Lung microvascular endothelial cell (primary cell): Measurements from ENCODE around the gene ATRIP. TPM values are rescaled to one million over a fixed set of nuclear protein-coding genes. Genes with fewer than 3 reads are reported as not detected.
"Not testable (repeated sequence)": the region's sequence is repeated elsewhere in the genome, so short reads cannot be mapped to it uniquely, and the experiment has no call there.

ENCODE experiments used
- DNase-seq, 2 donors: peaks; one replicate each; pipeline versions ENCODE4 v3.0.0 to v3.0.0-alpha.2; 2010; ENCODE audit warnings: low read depth in 2 of 2
- total RNA-seq: library from RNA; depleted of rRNA; stranded (reverse); fragments of >200 nt; gene quantifications from 2 replicates; pipeline ENCODE4 v1.2.1, GENCODE V29; 2014

The ATRIP gene
- total RNA-seq, 1 donor from 2014 or later = 4.6 TPM

DNA sequence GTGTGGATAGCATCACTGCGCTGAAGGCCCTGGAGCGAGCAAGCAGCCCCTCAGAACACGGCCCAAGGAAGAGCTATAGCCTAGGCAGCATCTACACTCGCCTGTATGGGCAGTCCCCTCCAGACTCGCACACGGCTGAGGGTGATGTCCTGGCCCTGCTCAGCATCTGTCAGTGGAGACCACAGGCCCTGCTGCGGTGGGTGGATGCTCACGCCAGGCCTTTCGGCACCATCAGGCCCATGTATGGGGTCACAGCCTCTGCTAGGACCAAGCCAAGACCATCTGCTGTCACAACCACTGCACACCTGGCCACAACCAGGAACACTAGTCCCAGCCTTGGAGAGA lies 20.5 kb downstream of the ATRIP start:
- no peak for DNase-seq

DNA sequence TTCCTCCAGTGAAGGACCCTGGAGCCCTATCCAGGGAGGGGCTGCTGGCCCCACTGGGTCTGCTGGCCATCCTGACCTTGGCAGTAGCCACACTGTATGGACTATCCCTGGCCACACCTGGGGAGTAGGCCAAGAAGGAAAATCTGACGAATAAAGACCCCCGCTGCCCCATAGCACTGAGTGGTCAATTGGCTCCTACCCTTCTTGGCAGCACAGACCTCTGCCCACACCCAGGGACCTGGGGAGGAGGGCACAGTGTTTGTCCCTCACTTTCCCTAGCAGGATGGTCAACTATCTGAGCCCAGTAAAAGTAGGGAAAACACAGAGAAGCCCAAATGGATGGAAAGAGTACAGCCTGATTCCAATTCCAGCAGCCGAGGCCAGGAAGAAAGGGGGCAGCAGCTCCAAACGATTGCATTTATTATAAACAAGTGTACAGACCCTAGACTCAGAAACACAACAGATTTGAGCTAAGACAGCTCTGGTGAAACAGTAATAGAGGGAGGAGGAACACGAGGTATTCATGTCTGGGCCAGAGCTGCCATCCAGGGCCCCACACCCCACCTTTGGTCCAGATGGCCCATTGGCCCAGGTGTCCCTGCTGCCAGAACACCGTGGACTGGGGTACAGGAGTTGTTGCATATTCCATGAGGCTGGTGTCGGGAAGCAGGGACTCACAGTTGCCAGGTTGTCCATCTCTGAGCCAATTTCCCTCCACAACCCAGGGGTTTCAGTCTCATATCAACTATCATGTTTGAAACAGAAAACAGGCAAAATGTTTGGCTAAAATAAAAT lies 21.1 kb downstream of the ATRIP start:
- DNase-seq = no peak

DNA sequence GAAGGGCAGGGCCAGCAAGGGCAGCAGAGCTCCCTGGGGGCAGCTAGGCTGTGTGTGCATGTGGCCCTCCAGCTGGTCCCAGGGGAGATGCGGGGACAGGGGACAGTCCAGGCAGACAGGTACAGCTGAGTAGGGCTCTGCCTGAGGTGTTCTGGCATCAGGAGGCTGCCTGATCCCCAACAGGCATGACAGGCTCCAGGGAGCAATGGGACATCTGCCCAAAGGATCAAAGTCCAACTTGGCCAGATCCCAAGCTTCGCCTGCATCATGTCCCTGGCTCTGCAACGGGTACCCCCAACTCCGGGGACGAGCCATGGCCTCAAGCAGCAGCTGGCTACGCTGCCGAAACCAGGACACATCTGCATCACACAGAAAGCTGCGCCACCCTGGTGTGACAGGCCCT lies 21.8 kb downstream of the ATRIP start:
- no peak for DNase-seq

DNA sequence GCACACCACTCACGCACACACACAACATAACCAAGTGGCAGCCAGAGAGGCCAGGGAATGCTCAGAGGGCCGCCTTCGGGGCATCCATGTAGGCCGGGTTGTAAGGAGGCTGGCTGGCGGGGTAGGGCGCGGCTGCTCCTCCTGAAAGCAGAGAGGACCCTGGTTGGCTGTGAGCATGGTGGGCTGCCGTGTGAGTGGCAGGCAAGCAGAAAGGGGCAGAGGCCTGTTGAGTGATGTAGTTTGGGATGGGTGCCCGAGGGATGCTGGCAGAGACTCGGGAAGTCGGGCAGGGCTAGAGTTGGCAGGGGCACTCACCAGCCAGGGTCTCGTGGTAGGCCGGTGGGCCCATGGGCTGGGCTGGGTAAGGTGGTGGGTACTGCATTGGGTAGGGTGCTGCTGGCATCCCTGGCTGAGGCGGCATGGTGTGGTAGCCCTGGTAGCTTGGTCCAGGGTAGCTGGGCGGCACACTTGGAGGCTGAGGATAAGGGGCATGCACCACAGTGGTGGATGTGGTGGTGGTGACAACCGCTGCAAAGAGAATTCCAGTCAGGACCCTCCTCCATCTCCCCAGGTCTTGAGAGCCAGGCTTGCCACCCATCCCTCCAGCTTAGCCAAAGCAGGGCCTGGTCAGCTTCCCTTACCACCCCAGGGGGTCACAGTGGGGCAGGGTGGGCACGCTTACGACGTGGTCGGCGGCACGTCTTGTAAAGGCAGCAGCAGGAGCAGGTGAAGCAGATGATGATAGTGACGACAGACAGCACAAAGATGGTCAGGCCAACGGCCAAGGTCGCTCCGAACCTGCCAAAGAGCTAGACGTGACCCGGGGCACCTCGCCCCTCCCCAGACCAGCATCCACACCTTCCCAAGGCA lies 22.7 kb downstream of the ATRIP start:
- DNase-seq = no peak

DNA sequence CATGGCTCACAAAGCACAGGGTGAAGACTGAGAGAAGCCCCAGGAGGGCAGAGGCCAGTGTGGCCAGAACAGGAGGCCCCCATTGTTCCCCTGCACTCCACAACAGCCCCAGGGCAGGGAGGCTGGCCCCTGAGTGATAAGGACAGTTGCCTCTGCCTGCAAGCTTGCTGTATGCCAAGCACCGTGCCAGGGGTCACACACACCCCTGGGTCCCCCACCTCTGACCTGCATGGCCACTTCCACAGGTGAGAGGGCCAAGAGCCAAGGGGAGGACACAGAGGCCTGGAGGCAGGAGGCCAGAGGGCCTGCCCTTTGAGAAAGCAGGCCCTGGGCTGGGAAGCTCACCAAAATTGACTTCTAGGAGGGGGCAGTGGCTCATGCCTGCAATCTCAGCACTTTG lies 23.7 kb downstream of the ATRIP start:
- DNase-seq = no peak

DNA sequence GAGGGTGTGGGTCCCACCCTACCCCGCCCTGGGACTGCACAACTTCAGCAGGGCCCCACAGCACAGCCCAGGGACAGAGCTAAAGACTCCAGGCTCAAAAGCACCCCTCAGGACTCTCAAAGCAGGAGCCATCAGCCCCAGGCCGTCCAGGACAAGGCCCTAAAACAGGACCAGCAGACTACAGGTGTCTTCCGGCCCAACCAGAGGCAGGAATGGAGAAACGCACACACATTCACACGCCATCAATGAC lies 26.1 kb downstream of the ATRIP start:
- DNase-seq = no peak

DNA sequence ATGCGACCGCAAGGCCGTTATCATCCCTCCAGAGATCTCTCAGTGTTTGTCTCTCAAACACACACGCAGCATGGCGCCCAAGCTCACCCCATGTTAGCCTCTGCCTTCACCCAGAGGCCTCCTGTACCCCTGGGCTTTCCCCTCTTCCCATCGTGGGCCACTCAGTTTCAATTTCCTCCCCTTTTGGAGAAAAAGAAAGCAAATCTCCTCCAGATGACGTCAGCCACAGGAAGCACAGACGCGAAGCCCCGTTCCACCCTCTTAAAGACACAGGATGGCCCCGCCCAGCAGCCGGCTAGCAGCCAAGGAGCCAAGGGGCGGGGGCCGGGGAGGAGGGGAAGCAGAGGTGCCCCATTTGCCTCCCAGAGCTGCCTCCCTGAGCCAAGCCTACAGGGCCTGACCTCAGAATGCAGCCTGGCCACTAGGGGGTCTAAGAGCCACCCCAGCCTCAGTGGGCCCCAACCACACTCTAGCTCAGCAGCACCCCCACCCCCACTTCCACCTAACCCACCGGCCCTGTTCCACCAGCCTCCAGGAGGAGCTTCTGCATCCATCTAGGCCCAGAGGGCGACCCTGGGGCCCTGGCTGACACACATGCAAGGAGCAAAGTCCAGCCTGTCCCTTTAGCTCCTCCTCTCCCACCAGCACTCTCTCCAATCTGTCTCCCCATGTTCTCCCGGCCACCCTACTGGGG lies 26.5 kb downstream of the ATRIP start:
- peak; percentile 62 to 94 for DNase-seq

DNA sequence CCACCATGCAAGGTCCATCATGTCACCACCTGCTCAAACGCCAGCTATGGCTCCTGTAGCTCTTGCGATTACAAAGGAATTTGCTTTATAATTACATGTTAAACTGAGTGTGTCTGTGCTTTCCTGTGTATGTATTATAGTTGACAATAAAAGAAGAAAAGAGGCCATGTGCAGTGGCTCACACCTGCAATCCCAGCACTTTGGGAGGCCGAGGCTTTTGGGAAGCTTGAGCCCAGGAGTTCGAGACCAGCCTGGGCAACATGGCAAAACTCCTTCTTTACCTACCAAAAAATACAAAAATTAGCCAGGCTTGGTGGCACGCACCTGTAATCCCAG lies 27.0 kb downstream of the ATRIP start:
- no peak for DNase-seq

DNA sequence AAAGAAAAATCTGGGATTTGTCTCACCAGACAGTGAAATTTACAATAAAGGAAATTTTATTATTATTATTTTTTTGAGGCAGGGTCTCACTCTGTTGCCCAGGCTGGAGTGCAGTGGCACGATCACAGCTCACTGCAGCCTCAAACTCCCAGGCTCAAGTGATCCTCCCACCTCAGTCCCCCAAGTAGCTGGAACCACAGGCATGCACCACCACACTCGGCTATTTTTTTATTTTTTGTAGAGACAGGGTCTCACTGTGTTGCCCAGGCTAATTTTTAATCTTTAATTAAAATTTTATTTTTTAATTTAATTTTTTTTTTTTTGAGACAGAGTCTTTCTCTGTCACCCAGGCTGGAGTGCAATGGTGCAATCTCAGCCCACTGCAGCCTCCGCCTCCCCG lies 27.5 kb downstream of the ATRIP start:
- not testable (repeated sequence) for DNase-seq

DNA sequence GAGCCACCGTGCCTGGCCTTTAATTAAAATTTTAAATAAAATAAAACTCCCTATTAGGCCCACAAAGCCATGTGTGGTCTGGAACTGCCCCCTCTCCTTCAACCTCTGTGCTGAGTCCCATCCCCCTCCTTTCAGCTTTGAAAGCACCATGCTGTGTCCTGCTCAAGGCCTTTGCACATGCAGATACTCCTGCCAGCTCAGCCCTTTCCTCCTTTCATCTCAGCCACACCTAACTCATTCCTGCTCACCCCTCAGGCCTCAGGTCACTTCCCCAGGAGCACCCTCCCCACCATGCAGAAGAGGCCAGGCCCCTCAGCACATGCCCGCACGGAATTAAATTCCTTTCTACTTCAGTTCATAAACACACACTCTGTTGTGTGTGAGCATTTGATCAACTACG lies 28.1 kb downstream of the ATRIP start:
- no peak for DNase-seq

DNA sequence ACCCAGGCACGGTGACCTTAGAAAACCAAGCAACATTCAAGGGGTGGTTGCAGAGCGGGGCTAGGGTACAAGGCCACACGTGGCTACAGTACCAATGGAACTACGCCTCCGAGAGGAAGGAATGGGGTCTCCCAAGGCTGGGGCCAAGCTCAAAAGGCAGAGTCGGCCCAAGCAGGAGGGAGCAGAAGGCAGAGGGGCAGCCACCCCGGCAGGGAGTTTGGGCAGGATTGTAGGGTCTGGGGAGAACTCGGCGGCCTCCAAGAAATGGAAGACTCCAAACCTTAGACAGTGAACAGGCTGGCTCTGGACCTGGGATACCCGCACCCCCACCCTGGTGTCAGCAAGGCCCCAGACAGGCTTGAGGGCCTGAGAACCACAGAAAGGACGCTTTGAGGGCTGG lies 28.7 kb downstream of the ATRIP start:
- DNase-seq = no peak

DNA sequence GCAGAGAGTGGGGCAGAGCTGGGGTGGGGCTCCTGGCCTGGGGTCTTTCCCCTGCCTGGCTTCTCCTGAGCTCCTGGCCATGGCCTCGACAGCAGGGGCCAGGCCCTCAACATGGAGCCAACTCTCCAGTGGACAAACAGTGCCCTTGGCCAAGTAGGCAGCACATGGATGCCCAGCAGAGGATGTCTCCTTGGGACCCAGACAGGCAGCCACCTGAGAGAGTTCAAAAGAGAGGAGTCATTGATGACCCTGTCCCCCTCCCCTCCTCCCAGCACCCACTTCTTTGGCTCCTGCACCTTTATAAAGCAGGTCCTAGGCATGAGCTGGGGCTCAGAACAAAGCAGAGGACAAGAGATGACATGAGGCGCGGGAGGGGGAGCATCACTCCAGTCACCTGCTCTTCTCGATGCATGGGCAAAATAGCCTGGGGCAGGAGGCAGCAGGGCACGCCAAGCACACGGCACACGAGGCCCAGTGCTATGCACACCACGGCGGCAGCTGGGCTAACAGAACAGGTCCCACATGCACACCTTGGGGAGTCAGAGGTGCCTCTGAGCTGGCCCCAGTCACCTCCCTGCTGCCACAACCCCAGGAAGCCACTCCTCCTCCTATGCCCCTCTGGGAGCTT lies 30.0 kb downstream of the ATRIP start:
- DNase-seq = no peak

DNA sequence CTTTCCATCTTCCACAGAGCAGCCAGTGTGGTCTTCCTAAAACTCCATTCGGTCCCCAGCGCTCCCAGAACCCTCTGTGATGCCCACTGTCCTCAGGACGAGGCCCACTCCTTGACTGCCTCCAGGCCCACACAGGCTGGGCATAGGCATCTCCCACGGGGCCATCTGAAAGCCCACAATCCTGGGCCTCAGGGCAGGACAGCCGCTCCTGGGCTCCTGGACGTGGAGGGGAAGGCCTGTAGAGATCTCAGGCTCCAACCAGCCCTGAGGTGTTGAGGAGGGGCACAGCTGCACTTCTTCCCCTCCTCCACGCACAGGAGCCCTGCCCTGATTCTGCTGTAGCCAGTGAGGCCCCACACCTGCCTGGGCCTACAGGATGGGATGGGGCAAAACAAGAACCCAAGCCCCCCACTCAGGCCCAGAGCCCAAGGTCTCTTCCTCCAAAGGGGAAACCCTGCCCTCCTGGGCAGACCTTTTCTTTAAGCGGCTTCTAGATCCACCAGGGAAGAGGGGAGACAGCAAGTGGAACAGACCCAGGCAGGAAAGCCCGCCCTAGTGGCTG lies 31.5 kb downstream of the ATRIP start:
- DNase-seq = no peak

DNA sequence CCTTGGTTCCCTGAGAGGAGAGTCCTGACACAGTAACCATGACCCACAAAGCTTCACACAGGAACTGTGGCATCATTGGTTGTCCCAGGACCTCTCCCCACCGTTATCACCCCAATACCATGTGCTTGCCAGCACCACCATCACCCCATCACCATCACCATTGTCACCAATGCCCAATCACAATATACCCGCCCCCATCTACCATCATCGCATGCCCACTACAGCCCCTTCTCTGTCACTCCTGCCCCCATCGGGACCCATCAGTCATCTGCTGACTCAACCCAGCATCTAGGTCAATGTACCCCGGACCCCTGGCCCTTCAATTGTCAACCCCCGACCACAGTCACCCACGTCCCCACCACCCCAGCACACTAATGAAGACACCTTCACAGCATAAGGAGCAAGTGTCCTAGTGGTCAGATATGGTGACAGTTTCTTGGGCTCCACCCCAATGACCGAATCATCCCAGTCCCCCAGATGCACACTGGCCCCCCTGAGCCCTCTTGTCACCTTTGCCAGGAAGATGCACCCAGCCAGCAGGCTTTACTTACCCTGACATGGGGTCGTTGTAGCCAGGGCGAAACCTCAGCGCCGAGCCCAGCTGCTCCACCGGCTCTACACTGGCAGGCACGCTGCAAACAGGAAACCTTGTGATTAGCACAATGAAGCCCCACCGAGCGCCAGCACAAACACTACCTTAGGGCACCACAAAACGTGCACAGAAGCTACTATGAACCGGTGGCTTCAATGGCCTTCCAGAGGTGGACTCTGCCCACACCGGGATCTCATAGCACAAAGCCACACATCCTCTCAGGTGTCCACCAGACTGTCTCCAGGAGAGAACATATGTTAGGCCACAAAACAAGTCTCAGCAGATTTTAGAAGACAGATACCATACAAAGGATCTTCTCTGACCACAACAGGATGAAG lies 32.4 kb downstream of the ATRIP start:
- DNase-seq = peak in 1 of 2 donors; percentile 57

DNA sequence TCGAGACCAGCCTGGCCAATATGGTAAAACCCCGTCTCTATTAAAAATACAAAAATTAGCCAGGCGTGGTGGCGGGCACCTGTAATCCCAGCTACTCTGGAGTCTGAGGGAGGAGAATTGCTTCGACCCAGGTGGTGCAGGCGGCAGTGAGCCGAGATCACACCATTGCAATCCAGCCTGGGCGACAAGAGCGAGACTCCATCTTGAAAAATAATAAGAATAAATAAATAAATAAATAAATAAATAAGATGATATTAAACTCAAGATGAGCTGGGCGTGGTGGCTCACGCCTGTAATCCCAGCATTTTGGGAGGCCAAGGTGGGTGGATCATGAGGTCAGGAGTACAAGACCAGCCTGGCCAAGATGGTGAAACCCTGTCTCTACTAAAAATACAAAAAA lies 34.4 kb downstream of the ATRIP start:
- DNase-seq = not testable (repeated sequence)

DNA sequence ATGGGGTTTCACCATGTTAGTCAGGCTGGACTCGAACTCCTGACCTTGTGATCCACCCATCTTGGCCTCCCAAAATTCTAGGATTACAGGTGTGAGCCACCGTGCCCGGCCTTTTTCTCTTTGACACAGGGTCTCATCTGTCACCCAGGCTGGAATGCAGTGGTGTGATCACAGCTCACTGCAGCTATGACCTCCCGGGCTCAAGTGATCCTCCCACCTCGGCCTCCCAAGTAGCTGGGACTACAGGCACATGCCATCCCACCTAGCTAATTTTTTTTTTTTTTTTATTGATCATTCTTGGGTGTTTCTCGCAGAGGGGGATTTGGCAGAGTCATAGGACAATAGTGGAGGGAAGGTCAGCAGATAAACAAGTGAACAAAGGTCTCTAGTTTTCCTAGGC lies 36.3 kb downstream of the ATRIP start:
- DNase-seq = not testable (repeated sequence)

DNA sequence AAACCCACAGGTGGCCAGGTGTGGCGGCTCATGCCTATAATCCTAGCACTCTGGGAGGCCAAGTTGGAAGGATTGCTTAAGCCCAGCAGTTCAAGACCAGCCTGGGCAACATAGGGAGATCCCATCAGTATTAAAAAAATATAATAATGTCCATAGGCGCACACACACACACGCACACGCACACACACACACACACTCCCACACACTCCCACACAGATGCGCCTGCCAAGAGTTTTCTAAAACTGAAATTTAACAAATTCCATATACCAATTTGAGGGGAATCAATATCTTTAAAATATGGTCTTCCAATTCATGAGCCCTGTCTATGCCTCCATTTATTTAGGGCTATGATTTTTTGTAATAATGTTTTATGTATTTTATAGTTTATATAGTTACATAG lies 40.4 kb downstream of the ATRIP start:
- no peak for DNase-seq

DNA sequence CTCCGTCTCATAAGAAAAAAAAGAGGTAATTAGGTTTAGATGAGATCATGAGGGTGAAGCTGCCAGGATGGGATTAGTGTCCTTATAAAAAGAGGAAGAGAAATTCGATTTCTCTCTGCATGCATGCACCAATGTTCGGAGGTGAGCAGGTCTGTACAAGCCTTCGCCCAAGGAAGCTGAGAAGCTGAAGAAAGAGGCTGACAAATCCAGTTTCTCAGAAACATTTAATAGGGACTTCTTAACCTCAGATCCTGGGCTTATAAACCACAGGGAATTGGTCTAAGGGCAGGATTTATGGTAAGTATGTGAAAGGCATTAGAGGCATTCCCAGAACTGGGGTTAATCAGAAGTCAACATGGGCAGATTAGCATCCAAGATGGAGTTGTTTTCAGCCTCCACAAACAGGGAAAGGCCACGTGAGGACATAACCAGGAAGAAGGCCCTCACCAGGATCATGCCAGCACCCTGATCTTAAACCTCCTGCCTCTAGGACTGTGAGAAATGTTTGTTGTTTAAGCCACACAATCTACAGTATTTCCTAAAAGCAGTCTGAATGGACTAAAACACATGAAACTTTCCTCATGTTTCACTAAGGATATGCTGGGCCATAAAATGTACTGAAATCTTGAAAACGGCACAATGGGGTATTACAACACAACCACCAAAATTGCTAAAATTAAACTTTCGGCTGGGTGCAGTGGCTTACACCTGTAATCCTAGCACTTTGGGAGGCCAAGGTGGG lies 46.1 kb downstream of the ATRIP start:
- no peak for DNase-seq

DNA sequence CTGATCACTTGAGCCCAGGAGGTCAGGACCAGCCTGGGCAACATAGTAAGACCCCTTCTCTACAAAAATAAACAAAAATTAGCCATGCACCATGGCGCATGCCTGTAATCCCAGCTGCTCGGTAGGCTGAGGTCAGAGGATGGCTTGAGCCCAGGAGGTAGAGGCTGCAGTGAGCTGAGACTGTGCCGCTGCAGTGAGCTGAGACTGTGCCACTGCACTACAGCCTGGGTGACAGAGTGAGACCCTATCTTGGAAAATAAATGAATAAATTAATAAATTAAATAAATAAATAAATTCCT lies 46.6 kb downstream of the ATRIP start:
- DNase-seq = no peak

DNA sequence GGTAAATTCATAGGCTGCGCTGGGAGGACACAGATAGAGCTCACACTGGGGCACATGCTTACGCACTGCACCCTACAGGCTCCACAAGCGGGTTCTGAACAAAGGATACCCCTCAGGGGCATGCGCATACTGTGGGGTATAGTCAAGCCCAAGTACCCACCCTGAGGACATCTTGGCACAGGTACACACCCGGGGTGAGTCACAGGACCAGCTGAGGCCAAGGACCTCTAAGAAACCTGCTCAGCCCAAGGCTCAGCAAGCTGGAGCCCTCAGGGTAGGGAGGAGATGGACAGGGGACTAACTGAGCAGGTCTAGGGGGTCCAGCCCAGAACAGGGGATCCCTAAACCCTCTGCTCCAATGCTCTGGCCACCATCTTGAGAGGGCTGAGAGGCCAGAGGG lies 54.1 kb downstream of the ATRIP start:
- no peak for DNase-seq
